Epithelial cell of esophagus (primary cell): ENCODE measurements around the gene PFKP.

Source experiments
- DNase-seq: peaks from one replicate; pipeline ENCODE4 v3.0.0; 2010; ENCODE audit warnings: low read depth
- H3K4me3 ChIP-seq: 2 replicates; pipeline ENCODE4 v1.5.1; 2011; ENCODE audit warnings: mild to moderate bottlenecking, low read length, control low read depth
- CTCF ChIP-seq: IDR thresholded peaks from 2 replicates; pipeline ENCODE4 v1.5.1; 2011; ENCODE audit warnings: low read depth, mild to moderate bottlenecking, low read length, control low read depth, inconsistent platforms; ENCODE audit not compliant: insufficient read depth; ENCODE audit errors: missing control alignments

The PFKP gene

GRCh38 chr10:3068968-3069737 is 1.8 kb downstream of the PFKP start:
- no peak for DNase-seq
- H3K4me3 ChIP-seq: peak overlapping the region; percentile 80
- no peak for TF ChIP-seq CTCF

DNA sequence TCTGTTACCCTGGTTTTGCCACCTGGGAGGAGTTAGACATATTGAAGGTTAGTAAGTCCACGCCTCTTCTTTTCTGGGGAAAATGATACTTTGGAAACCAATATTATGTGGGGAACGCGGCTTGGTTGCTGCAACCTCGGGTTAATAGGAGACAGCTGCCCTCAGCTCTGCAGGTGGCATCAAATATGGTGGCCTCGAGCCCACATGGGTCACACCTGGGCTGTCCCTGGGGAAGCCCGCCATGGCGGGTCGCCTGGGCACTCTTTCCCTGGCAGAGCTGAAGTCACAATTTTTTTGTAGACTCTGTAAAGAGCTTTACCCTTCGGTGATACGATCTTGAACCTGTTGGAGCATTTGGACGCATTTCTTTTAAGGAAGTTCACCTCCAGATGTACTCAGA is 2.5 kb downstream of the PFKP start:
- DNase-seq: no peak
- no peak overlapping the region for H3K4me3 ChIP-seq
- TF ChIP-seq CTCF: no peak

DNA sequence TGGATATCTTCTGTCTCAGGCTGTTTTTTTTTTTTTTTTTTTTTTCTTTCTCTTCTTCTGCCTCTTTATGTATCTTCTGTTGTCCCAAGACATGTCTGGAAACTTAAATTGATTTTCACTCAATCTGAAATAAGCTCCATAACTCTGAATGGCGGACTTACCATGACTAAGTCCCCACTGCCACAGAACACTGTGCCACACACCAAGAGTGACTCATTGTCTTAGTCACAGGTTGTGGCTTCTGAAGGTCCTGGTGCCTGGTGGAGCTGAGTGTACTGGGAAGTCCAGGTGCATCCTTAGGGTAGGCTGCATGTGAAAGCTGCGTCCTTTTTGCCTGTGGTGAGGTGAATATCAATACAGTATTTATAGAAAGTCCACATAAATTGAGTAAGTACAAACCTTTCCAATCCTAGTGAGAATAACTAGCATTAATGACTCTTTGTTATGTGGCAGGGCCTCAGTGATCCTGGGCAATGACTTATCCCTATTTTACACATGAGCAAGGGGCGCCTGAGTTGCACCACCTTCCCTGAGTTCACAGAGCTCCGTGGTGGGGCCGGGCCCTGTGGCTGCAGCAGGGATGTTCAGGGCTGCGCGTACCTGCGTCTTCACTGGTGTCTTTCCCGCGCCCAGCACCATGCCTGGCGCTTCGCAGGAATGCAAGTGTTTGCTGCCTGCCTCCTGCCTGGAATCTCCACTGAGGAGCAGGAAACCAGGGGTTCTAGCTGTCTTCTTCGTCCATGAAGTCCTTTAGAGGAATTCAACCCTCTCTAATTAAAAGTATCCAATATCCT is 4.3 kb downstream of the PFKP start:
- no peak for TF ChIP-seq CTCF
- DNase-seq: peak; percentile 91
- H3K4me3 ChIP-seq: no peak overlapping the region

GRCh38 chr10:3072641-3073360 is 5.5 kb downstream of the PFKP start:
- no peak for DNase-seq
- no peak overlapping the region for H3K4me3 ChIP-seq
- no peak for TF ChIP-seq CTCF

GRCh38 chr10:3074145-3074665 is 6.9 kb downstream of the PFKP start:
- H3K4me3 ChIP-seq: no peak overlapping the region
- DNase-seq: peak; percentile 60
- no peak for TF ChIP-seq CTCF

GRCh38 chr10:3074985-3075600 is 7.7 kb downstream of the PFKP start:
- no peak for DNase-seq
- TF ChIP-seq CTCF: no peak
- no peak overlapping the region for H3K4me3 ChIP-seq
